LHCN-M2 (cell line): ENCODE results near the gene PTPN9. TPM values are rescaled to one million over a fixed set of nuclear protein-coding genes. Genes with fewer than 3 reads are reported as not detected.
A peak's percentile ranks its signal among the peaks of the same experiment; 100 is the strongest.
"Not testable (repeated sequence)": the region's sequence is repeated elsewhere in the genome, so short reads cannot be mapped to it uniquely, and the experiment has no call there.

Experiments used
- DNase-seq: peaks from one replicate; pipeline ENCODE4 v3.0.0-alpha.2; 2012; ENCODE audit warnings: low read depth
- total RNA-seq: library from RNA; depleted of rRNA; stranded (reverse); fragments of >200 nt; gene quantifications from 2 replicates; pipeline ENCODE4 v1.2.3, GENCODE V29; 2014

Gene PTPN9
- total RNA-seq, 1 experiment from 2014 or later, result 25.0 TPM

GRCh38 chr15:75583701-75584100 lies 4.6 kb upstream of the PTPN9 start:
- no peak for DNase-seq

GRCh38 chr15:75582943-75583342 lies 3.8 kb upstream of the PTPN9 start:
- not testable (repeated sequence) for DNase-seq

GRCh38 chr15:75578173-75578947 lies 755 bp downstream of the PTPN9 start:
- DNase-seq, result peak; percentile 22

GRCh38 chr15:75577401-75578172 lies 1.5 kb downstream of the PTPN9 start:
- DNase-seq, result peak; percentile 23

DNA sequence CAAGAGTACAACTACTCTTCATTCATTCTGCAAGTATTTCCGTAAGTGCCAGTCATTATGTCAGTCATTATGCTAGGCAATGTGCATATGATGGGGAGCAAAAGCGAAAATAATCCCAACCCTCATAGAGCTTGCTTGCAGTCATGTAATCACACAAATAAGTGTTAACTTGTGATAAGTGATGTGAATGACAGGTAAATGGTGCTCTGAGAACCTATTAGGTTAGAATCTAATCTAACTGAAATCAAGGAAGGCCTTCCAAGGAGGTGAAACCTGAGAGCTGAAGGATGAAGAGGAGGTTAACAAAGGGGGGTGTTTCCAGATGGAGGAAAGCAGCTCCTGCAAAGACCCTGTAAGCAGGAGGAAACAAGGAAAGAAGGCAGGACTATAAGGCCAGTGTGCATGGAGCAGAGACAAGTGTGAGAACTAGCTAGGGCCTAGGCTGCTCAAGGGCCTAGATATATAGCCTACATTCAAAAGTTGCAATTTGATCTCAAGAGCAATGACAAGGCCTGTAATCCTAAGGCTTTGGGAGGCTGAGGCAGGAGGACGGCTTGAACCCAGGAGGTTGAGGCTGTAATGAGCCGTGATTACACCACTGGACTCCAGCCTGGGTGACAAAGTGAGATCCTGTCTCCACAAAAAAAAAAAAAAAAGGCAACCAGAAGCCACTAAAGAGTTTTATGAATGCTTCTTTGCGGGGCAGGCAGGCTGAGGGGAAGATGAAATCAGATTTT lies 5.3 kb downstream of the PTPN9 start:
- DNase-seq, result no peak

DNA sequence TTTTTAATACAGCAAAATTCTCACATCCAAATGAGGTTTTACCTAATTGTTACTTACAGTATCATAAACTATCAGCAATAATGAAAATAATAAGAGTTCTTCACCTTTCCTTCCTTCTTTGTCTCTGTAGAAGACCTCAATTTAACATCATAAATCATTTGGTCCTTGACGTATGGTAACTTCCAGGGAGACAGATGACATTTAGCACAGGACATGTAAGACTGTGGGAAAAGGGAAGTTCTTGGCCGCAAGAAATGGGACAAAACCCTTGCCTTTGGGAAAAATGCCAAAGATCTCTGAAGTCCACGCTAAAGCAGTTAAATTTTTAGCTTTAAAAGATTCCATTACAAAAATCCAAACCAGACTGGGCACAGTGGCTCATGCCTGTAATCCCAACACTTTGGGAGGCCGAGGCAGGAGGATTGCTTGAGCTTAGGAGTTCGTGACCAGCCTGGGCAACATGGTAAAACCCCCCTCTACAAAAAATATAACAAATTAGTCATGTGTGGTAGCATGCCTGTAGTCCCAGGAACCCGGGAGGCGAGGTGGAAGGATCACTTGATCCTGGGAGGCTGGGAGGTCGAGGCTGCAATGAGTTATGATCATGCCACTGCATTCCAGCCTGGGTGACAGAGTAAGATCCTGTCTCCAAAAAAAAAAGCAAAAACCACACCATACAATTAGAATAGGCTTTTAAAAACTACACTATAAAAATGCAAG lies 8.8 kb downstream of the PTPN9 start:
- DNase-seq, result no peak

DNA sequence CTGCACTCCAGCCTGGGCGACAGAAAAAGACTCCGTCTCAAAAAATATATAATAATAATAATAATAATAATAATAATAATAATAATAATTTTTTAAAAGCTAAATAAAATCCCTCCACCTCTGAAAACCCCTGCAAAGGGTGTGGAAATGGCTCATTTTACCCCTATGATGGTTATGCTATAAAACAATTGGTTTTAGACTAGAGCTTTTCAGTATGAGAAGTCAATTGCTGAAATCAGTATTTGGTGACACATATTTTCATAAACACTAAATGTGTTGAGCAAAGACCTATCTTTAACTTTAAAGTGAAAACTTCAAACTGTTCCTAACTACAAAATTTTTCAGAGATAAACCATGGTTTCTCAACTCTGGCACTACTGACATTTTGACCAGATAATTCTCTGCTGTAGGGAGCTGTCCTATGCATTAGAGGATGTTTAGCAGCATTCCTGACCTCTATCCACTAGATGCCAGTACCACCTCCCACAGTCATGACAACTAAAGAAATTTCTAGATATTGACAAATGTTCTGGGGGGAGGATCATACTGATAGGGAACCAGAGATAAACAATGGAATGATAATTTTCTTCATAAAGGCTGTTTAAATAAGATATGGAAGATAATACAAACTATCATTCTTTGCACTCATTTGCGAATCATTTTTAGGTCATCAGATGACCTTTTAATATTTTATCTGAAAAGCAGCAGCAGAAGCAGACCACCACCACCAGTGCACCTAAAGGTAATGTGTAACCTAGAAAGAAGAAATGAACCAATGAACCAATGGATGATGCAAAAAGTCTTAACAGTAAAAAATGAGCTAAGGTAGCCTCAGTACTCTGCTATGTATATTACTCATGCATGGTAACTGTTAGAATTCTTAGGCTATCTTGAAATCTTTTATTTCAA lies 13.8 kb downstream of the PTPN9 start:
- no peak for DNase-seq

GRCh38 chr15:75561888-75562287 lies 17.2 kb downstream of the PTPN9 start:
- no peak for DNase-seq

- DNase-seq, result peak; percentile 91
Measured at GRCh38 chr15:75559360-75559759, 19.8 kb downstream of the PTPN9 start.

- not testable (repeated sequence) for DNase-seq
Measured at GRCh38 chr15:75558955-75559354, 20.2 kb downstream of the PTPN9 start.

- peak; percentile 86 for DNase-seq
Measured at GRCh38 chr15:75554717-75555116, 24.4 kb downstream of the PTPN9 start.

- DNase-seq, result no peak
Measured at GRCh38 chr15:75553659-75554058, 25.5 kb downstream of the PTPN9 start.

DNA sequence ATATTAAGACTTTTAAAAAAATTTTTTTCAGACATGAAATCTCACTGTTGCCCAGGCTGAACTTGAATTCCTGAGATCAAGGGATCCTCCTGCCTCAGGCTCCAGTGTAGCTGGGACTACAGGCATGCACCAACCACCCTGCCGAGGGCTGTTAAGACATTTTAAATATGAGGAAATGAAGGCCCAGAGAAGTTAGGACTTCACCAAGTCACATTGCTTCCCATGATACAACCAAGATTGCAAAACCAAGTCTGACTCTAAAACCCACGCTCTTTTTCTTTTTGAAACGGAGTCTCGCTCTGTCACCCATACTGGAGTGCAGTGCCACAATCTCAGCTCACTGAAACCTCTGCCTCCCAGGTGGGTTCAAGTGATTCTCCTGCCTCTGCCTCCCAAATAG lies 28.0 kb downstream of the PTPN9 start:
- DNase-seq, result no peak

DNA sequence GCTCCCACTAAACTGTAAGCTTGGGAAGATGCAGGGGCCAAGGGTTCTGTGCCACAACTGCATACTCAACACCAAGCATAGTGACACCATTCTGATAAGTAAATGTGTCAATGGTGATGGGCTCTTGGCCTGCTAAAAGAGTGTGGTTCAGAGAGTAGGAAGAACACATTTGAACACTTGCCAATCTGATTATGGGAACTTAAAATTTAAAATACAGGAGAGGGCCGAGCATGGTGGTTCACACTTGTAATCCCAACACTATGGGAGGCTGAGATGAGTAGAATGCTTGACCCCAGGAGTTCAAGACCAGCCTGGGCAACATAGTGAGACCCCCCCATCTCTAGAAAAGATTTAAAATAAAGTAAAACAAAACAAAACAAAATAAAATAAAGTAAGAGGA lies 34.1 kb downstream of the PTPN9 start:
- DNase-seq, result no peak

DNA sequence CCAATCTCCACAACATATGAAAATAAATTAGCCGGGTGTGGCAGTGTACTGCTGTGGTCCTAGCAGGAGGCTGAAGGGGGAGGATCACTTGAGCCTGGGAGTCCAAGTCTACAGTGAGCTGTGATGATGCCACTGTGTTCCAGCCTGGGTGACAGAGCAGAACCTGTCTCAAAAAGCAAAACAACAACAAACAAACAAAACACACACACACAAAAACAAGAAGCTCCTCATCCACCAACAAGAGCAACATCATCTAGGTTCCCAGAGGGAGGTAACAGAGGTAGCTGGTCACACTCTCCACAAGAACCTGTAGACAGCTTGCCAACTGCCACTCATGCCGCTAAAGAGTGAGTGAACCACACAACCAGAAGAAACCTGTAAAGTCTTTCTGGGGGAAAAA lies 34.8 kb downstream of the PTPN9 start:
- DNase-seq, result no peak

GRCh38 chr15:75542949-75543545 lies 36.1 kb downstream of the PTPN9 start:
- DNase-seq, result not testable (repeated sequence)

GRCh38 chr15:75542386-75542797 lies 36.7 kb downstream of the PTPN9 start:
- DNase-seq, result no peak

DNA sequence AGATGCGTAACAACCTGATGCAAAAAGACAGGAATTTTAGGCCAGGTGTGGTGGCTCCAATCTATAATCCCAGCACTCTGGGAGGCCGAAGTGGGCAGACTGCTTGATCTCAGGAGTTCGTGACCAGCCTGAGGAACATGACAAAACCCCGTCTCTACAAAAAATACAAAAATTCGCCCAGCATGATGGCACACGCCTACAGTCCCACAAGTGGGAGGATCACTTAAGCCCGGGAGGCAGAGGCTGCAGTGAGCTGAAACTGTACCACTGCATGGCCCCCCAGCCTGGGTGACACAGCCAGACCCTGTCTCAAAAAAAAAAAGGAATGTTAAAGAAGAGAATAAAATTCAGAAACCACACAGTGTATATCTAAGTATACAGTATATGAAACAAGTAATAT lies 40.7 kb downstream of the PTPN9 start:
- DNase-seq, result no peak

GRCh38 chr15:75533945-75534344 lies 45.2 kb downstream of the PTPN9 start:
- DNase-seq, result no peak
